SH-SY5Y (cell line): ENCODE results near the gene LSM10.

Experiments used
- GATA2 ChIP-seq: IDR thresholded peaks from 2 replicates; pipeline ENCODE4 v1.6.1; 2011; ENCODE audit warnings: mild to moderate bottlenecking, low read depth, low read length
- GATA3 ChIP-seq: IDR thresholded peaks from 2 replicates; pipeline ENCODE4 v1.6.1; 2011; ENCODE audit warnings: low read depth, mild to moderate bottlenecking, low read length, moderate library complexity

DNA sequence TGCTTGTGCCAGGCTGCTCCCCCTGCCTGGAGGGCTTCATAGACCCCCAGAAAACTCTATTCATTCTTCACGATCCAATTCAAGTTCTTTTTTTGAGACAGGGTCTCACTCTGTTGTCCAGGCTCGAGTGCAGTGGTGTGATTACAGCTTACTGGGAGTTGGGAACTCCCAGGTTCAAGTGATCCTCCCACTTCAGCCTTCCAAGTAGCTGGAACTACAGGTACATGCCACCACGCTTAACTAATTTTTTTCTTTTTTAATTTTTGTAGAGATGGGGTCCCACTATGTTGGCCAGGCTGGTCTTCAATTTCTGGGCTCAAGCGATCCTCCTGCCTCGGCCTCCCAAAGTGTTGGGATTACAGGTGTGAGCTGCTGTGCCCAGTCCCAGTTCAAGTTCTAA lies 16.3 kb downstream of the LSM10 start:
- TF ChIP-seq GATA3 (no peak), GATA2 (no peak)
